B cell (primary cell): ENCODE measurements around the gene GLIS2. TPM values are rescaled to one million over a fixed set of nuclear protein-coding genes. Genes with fewer than 3 reads are reported as not detected.
"Not testable (repeated sequence)": the region's sequence is repeated elsewhere in the genome, so short reads cannot be mapped to it uniquely, and the experiment has no call there.

ENCODE experiments used
- ATAC-seq: fragments of 200-7000 bp; cut with Tn5 transposase; one replicate; pipeline ENCODE4 v1.10.0; 2021; ENCODE audit warnings: low read depth, mild to moderate bottlenecking, moderate number of reproducible peaks, moderate library complexity
- CTCF ChIA-PET: fragments of 350-600 bp; sonication (Branson Sonifier 250); formaldehyde crosslinking; loops from one replicate; lab custom pipeline; 2021; ENCODE audit warnings: antibody characterized with exemption, inconsistent platforms; lab: Charles Lee
- POLR2A ChIA-PET: fragments of 350-600 bp; sonication (Branson Sonifier 250); formaldehyde crosslinking; loops from one replicate; lab custom pipeline; 2021; ENCODE audit warnings: antibody characterized with exemption; lab: Charles Lee
- DNase-seq: peaks from one replicate; pipeline ENCODE4 v3.0.0; 2013
- H2AFZ ChIP-seq: 2 replicates; pipeline ENCODE4 v1.6.1; 2012; ENCODE audit warnings: mild to moderate bottlenecking, low read depth, low read length; ENCODE audit not compliant: insufficient read depth, poor library complexity, severe bottlenecking
- H3K27ac ChIP-seq, 2 donors: 1 replicate in 1 of 2; 2 replicates in 1 of 2; pipeline ENCODE4 v1.5.1; 2012 to 2013; ENCODE audit warnings: low read length in 2 of 2, mild to moderate bottlenecking in 2 of 2, moderate library complexity in 1 of 2
- H3K27me3 ChIP-seq, 4 experiments: fragments of 200-600 bp in 1 of 4; sonication (generic) in 1 of 4; replicated peaks in 1 of 4; 1 replicate in 2 of 4; 2 replicates in 2 of 4; pipeline versions ENCODE4 v1.6.1 to v1.7.0; 2013 to 2016; ENCODE audit warnings: low read length in 3 of 4, mild to moderate bottlenecking in 2 of 4, mixed read lengths in 1 of 4, moderate library complexity in 1 of 4; ENCODE audit not compliant: insufficient read depth in 4 of 4, control insufficient read depth in 3 of 4; ENCODE audit errors: control extremely low read depth in 1 of 4
- H3K36me3 ChIP-seq, 2 experiments: replicated peaks in 1 of 2; 1 replicate in 1 of 2; 2 replicates in 1 of 2; pipeline versions ENCODE4 v1.6.1 to v1.7.1; 2013; ENCODE audit warnings: low read length in 1 of 2; ENCODE audit not compliant: insufficient read depth in 2 of 2, control insufficient read depth in 1 of 2; ENCODE audit errors: control extremely low read depth in 1 of 2, extremely low read depth in 1 of 2
- H3K4me1 ChIP-seq, 2 donors: fragments of 200-600 bp in 1 of 2; sonication (generic) in 1 of 2; 1 replicate in 1 of 2; 2 replicates in 1 of 2; pipeline versions ENCODE4 v1.5.1 to v1.6.1; 2013 to 2017; ENCODE audit warnings: low read length in 2 of 2; ENCODE audit not compliant: control insufficient read depth in 2 of 2, insufficient read depth in 2 of 2
- H3K4me2 ChIP-seq: replicated peaks from 2 replicates; pipeline ENCODE3; 2012; ENCODE audit warnings: mild to moderate bottlenecking, low read depth, low read length; ENCODE audit not compliant: poor library complexity, severe bottlenecking
- H3K4me3 ChIP-seq, 5 experiments: fragments of 200-600 bp in 1 of 5; sonication (generic) in 1 of 5; 1 replicate in 3 of 5; 2 replicates in 2 of 5; pipeline versions ENCODE4 v1.5.1 to v1.7.0; 2011 to 2016; ENCODE audit warnings: low read length in 4 of 5, mild to moderate bottlenecking in 4 of 5, low read depth in 2 of 5, control low read depth in 1 of 5, moderate library complexity in 1 of 5; ENCODE audit not compliant: insufficient read depth in 1 of 5; ENCODE audit errors: control extremely low read depth in 1 of 5, extremely low read depth in 1 of 5
- H3K79me2 ChIP-seq: fragments of 200-600 bp; sonication (generic); one replicate; pipeline ENCODE4 v1.6.0; 2016; ENCODE audit warnings: low read length; ENCODE audit not compliant: control insufficient read depth, insufficient read depth
- H3K9ac ChIP-seq: fragments of 200-600 bp; sonication (generic); 2 replicates; pipeline ENCODE4 v1.6.1; 2017; ENCODE audit warnings: mild to moderate bottlenecking, low read length, moderate library complexity
- H3K9me3 ChIP-seq, 3 donors: one replicate each; pipeline versions ENCODE4 v1.6.1 to v1.7.1; 2013; ENCODE audit warnings: low read length in 2 of 3; ENCODE audit not compliant: control insufficient read depth in 2 of 3, insufficient read depth in 1 of 3; ENCODE audit errors: control extremely low read depth in 1 of 3
- H4K20me1 ChIP-seq: 2 replicates; pipeline ENCODE4 v1.6.0; 2012; ENCODE audit warnings: mild to moderate bottlenecking, low read length; ENCODE audit not compliant: insufficient read depth, control insufficient read depth, poor library complexity, severe bottlenecking
- H3K27ac Mint-ChIP-seq: one replicate; pipeline ENCODE4 v1.8.0; 2021; ENCODE audit warnings: mixed read lengths
- H3K27me3 Mint-ChIP-seq: one replicate; pipeline ENCODE4 v1.8.0; 2021; ENCODE audit warnings: mixed read lengths
- H3K4me1 Mint-ChIP-seq: one replicate; pipeline ENCODE4 v1.8.0; 2021; ENCODE audit warnings: mixed read lengths
- H3K4me3 Mint-ChIP-seq: one replicate; pipeline ENCODE4 v1.8.0; 2021; ENCODE audit warnings: mixed read lengths
- H3K9me3 Mint-ChIP-seq: one replicate; pipeline ENCODE4 v1.8.0; 2022; ENCODE audit warnings: mixed read lengths; ENCODE audit not compliant: insufficient read depth
- EZH2 ChIP-seq: IDR thresholded peaks from 2 replicates; pipeline ENCODE4 v1.6.1; 2012; ENCODE audit warnings: borderline replicate concordance, low read depth, mild to moderate bottlenecking, moderate library complexity, low read length; ENCODE audit not compliant: insufficient read depth, poor library complexity, severe bottlenecking
- WGBS: methylation state at CpG from one replicate; pipeline ENCODE4 v1.1.5; 2013; ENCODE audit warnings: missing lambda C conversion rate; ENCODE audit not compliant: insufficient coverage; 5-methylcytosine and 5-hydroxymethylcytosine counted together
- intact Hi-C: fragments of 100-400 bp; cut with micrococcal nuclease; formaldehyde crosslinking; loops from one replicate; pipeline ENCODE4 v1.10.0; 2022
- polyA plus RNA-seq: library from polyadenylated mRNA; depleted of rRNA; stranded (reverse); fragments of >200 nt; gene quantifications from 2 replicates; pipeline ENCODE4 v1.2.3, GENCODE V29; 2012
- total RNA-seq, 2 donors: library from RNA; stranded (reverse); fragments of 120-200 nt in 1 of 2; gene quantifications; 1 replicate in 1 of 2; 2 replicates in 1 of 2; pipeline versions ENCODE4 v1.2.3 to v1.2.4, GENCODE V29; 2013 to 2022
- TF ChIP-seq, protein P1 (sequence below): fragments of 200-600 bp; IDR thresholded peaks from one replicate; pipeline ENCODE4 v1.8.0; 2022; ENCODE audit warnings: antibody characterized with exemption, mild to moderate bottlenecking

Gene GLIS2
- total and polyA plus RNA-seq, 2 donors (not counting 1 experiment from before 2014, with no cell fraction given) = not detected

- H3K79me2 ChIP-seq = peaks cover 7% of the 10 kb centered on the region
- H3K36me3 ChIP-seq = no peaks in the 10 kb centered on the region
- H3K4me2 ChIP-seq = no peak overlapping the region
- H3K27ac Mint-ChIP-seq = no peak overlapping the region
- no peaks in the 10 kb centered on the region for H3K4me1 Mint-ChIP-seq
- ChIA-PET POLR2A (interaction anchor here (0.6 kb wide), 1 partner anchor 51 kb away, joined by 6 read pairs; no protein-coding TSS in a partner anchor), CTCF (interaction anchor here (1.4 to 10.0 kb wide), 3 partner anchors 21 to 132 kb away, joined by 4 to 165 read pairs (median 152); partner anchors contain the start of gene GLIS2)
- WGBS = 86% methylated on average over 16 of the region's 19 CpGs
- no peaks in the 10 kb centered on the region for H3K9me3 ChIP-seq
- no peak overlapping the region for H3K4me3 ChIP-seq
- peaks cover 8 to 9% of the 10 kb centered on the region in 2 donors for H3K4me1 ChIP-seq
- intact Hi-C loops = no loop called here
- ATAC-seq = no peak
- TF ChIP-seq, protein P1, sequence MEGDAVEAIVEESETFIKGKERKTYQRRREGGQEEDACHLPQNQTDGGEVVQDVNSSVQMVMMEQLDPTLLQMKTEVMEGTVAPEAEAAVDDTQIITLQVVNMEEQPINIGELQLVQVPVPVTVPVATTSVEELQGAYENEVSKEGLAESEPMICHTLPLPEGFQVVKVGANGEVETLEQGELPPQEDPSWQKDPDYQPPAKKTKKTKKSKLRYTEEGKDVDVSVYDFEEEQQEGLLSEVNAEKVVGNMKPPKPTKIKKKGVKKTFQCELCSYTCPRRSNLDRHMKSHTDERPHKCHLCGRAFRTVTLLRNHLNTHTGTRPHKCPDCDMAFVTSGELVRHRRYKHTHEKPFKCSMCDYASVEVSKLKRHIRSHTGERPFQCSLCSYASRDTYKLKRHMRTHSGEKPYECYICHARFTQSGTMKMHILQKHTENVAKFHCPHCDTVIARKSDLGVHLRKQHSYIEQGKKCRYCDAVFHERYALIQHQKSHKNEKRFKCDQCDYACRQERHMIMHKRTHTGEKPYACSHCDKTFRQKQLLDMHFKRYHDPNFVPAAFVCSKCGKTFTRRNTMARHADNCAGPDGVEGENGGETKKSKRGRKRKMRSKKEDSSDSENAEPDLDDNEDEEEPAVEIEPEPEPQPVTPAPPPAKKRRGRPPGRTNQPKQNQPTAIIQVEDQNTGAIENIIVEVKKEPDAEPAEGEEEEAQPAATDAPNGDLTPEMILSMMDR = no peak
- no peak for TF ChIP-seq EZH2
- H3K27ac ChIP-seq = no peak overlapping the region
- H3K27me3 Mint-ChIP-seq = peaks cover 3% of the 10 kb centered on the region
- H3K9ac ChIP-seq = no peak overlapping the region
- H3K27me3 ChIP-seq = peaks cover 0 to 19% (median 0%) of the 10 kb centered on the region in 4 experiments
- no peaks in the 10 kb centered on the region for H4K20me1 ChIP-seq
- no peaks in the 10 kb centered on the region for H3K9me3 Mint-ChIP-seq
- no peak overlapping the region for H2AFZ ChIP-seq
- no peak for DNase-seq
- H3K4me3 Mint-ChIP-seq = no peak overlapping the region
Measured at GRCh38 chr16:4332623-4333307, 16.9 kb downstream of the GLIS2 start.

DNA sequence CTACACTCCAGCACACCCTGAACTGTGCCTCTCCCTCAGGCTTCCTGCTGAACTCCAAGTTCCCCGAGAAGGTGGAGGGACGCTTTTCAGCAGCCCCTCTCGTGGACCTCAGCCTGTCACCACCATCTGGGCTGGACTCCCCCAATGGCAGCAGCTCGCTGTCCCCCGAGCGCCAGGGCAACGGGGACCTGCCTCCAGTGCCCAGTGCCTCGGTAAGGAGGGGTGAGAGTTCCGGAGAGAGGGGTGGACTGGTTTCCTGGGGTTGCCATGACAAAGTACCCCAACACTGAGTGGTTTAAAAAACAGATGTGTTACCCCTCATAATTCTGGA is 17.4 kb downstream of the GLIS2 start:
- intact Hi-C loops = no loop called here
- ATAC-seq (no peak), DNase-seq (no peak)
- H3K27ac ChIP-seq = no peak overlapping the region
- H3K4me2 ChIP-seq = no peak overlapping the region
- H3K4me3 ChIP-seq = no peak overlapping the region
- no peaks in the 10 kb centered on the region for H3K9me3 Mint-ChIP-seq
- H2AFZ ChIP-seq = no peak overlapping the region
- no peak for TF ChIP-seq EZH2
- POLR2A ChIA-PET = interaction anchor here (0.6 kb wide), 1 partner anchor 52 kb away, joined by 6 read pairs; no protein-coding TSS in a partner anchor
- peaks cover 3% of the 10 kb centered on the region for H3K27me3 Mint-ChIP-seq
- no peak overlapping the region for H3K27ac Mint-ChIP-seq
- H3K36me3 ChIP-seq = no peaks in the 10 kb centered on the region
- CTCF ChIA-PET = interaction anchor here (8.3 to 10.0 kb wide), 2 partner anchors 22 to 41 kb away, joined by 152 to 165 read pairs; partner anchors contain the start of gene GLIS2
- H3K9ac ChIP-seq = no peak overlapping the region
- no peaks in the 10 kb centered on the region for H4K20me1 ChIP-seq
- H3K4me3 Mint-ChIP-seq = no peak overlapping the region
- H3K27me3 ChIP-seq = peaks cover 0 to 15% (median 0%) of the 10 kb centered on the region in 4 experiments
- peaks cover 4% of the 10 kb centered on the region in 2 donors for H3K4me1 ChIP-seq
- no peaks in the 10 kb centered on the region for H3K4me1 Mint-ChIP-seq
- WGBS = 51% methylated on average over 7 of the region's 9 CpGs
- H3K79me2 ChIP-seq = peaks cover 10% of the 10 kb centered on the region
- no peaks in the 10 kb centered on the region for H3K9me3 ChIP-seq

- 91% methylated on average over 8 of the region's 9 CpGs for WGBS
- peaks cover 0 to 11% (median 0%) of the 10 kb centered on the region in 4 experiments for H3K27me3 ChIP-seq
- H3K27ac ChIP-seq, H2AFZ ChIP-seq, H3K27me3 Mint-ChIP-seq, H3K4me2 ChIP-seq, ATAC-seq, intact Hi-C loops, H3K4me1 Mint-ChIP-seq, H3K4me1 ChIP-seq, H3K4me3 ChIP-seq, H3K9me3 ChIP-seq, H3K4me3 Mint-ChIP-seq, DNase-seq, POLR2A ChIA-PET, H4K20me1 ChIP-seq, H3K36me3 ChIP-seq, H3K9ac ChIP-seq, H3K9me3 Mint-ChIP-seq, H3K27ac Mint-ChIP-seq: not testable (repeated sequence)
- CTCF ChIA-PET = interaction anchor here (1.6 to 10.0 kb wide), 2 partner anchors 42 to 69 kb away, joined by 6 to 152 read pairs; no protein-coding TSS in a partner anchor
- peaks cover 15% of the 10 kb centered on the region for H3K79me2 ChIP-seq
Measured at GRCh38 chr16:4333714-4334113, 17.8 kb downstream of the GLIS2 start.
